Kidney (tissue), 14 donors: Measurements from ENCODE around the gene MFSD6L. TPM values are rescaled to one million over a fixed set of nuclear protein-coding genes. Genes with fewer than 3 reads are reported as not detected.

ENCODE experiments used
- DNase-seq, 5 donors: peaks; one replicate each; pipeline ENCODE4 v3.0.0-alpha.2; 2013 to 2020
- FAIRE-seq: peaks from 2 replicates; lab custom pipeline; 2012; peaks lifted over from hg19 to GRCh38; lab: Jason Lieb, UNC
- H3K27ac ChIP-seq, 2 donors: one replicate each; pipeline ENCODE4 v1.7.0; 2013; ENCODE audit warnings: low read depth in 2 of 2, low read length in 2 of 2, inconsistent platforms in 1 of 2
- H3K27me3 ChIP-seq: one replicate; pipeline ENCODE4 v1.7.1; 2013; ENCODE audit warnings: low read length, inconsistent platforms; ENCODE audit not compliant: control insufficient read depth, insufficient read depth
- H3K36me3 ChIP-seq, 3 donors: one replicate each; pipeline versions ENCODE4 v1.7.0 to v1.7.1; 2013; ENCODE audit warnings: low read length in 3 of 3, control low read depth in 1 of 3, inconsistent platforms in 1 of 3; ENCODE audit not compliant: insufficient read depth in 3 of 3, control insufficient read depth in 2 of 3
- H3K4me1 ChIP-seq, 3 donors: one replicate each; pipeline versions ENCODE4 v1.7.0 to v1.7.1; 2013; ENCODE audit warnings: low read length in 3 of 3, inconsistent platforms in 1 of 3, low read depth in 1 of 3; ENCODE audit not compliant: control insufficient read depth in 2 of 3, insufficient read depth in 2 of 3
- H3K4me3 ChIP-seq, 3 donors: one replicate each; pipeline versions ENCODE4 v1.7.0 to v1.8.1; 2013; ENCODE audit warnings: low read length in 3 of 3, control low read depth in 1 of 3, inconsistent platforms in 1 of 3
- H3K9ac ChIP-seq, 3 donors: one replicate each; pipeline versions ENCODE4 v1.7.0 to v1.7.1; 2013; ENCODE audit warnings: low read length in 3 of 3, control low read depth in 1 of 3, inconsistent platforms in 1 of 3
- H3K9me3 ChIP-seq, 3 donors: one replicate each; pipeline versions ENCODE4 v1.7.0 to v1.7.1; 2013; ENCODE audit warnings: low read length in 3 of 3, control low read depth in 1 of 3, inconsistent platforms in 1 of 3; ENCODE audit not compliant: control insufficient read depth in 2 of 3, insufficient read depth in 1 of 3
- CTCF ChIP-seq: IDR thresholded peaks from 3 replicates; pipeline ENCODE4 v1.5.1; 2012; ENCODE audit warnings: mild to moderate bottlenecking, moderate library complexity, borderline replicate concordance; ENCODE audit not compliant: insufficient read depth; ENCODE audit errors: extremely low read depth
- intact Hi-C: fragments of 100-400 bp; cut with DNase I; formaldehyde crosslinking; loops from one replicate; pipeline ENCODE4 v1.11.1; 2022
- polyA plus RNA-seq: library from polyadenylated mRNA; stranded (reverse); fragments of 350-450 nt; fragmentation: Illumina TruSeq; extraction: RNeasy Lipid Tissue Mini Kit (QIAGEN cat#74804); gene quantifications from one replicate; pipeline ENCODE4 v1.2.3, GENCODE V29; 2014; ENCODE audit warnings: low read depth, low replicate concordance; ENCODE audit not compliant: insufficient read depth
- total RNA-seq: library from RNA; stranded (reverse); fragmentation: NEBNext Ultra II Directional; extraction: Animal tissue kit (Norgen Biotek cat#: 25700); gene quantifications from one replicate; pipeline ENCODE4 v1.2.1, GENCODE V29; 2021
- donor health status: control.
- donor health status: control.
- donor health status: control.
- donor health status: control.
- donor health status: control.
- donor health status: DM: yes; HTN: yes; CAD: no.
- donor health status: Normal renal cell carcinoma (clear cell type).

Gene MFSD6L
- total and polyA plus RNA-seq, 2 donors from 2014 or later: 3.1 to 3.8 TPM

DNA sequence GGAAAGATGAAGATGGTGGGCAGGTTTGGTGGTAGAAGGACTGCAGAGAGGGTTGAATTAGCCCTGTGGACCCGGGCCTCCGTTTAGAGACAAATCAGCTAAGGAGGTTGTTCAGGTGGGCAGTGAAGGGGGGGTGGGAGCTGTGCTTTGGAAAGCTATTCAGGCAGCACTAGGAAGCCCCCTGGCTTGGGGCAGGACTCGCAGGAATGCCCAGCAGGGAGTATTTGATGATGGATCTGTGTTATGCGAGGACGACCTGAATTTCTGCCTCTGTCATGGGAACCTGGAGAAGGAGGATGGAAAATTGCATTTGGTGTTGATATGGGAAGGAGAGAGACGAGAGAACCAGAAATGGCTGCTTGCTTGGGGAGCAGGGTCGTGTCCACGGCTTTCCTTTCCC lies 44.3 kb downstream of the MFSD6L start:
- FAIRE-seq: no peak
- intact Hi-C loops: no loop called here

GRCh38 chr17:8753976-8754440 lies 45.2 kb downstream of the MFSD6L start:
- Histone ChIP-seq H3K9ac (no peak overlapping the region), H3K27ac (no peak overlapping the region), H3K27me3 (no peaks in the 10 kb centered on the region), H3K9me3 (no peaks in the 10 kb centered on the region), H3K36me3 (no peaks in the 10 kb centered on the region), H3K4me1 (no peaks in the 10 kb centered on the region), H3K4me3 (no peak overlapping the region)
- DNase-seq: no peak
- intact Hi-C loops: no loop called here
- no peak for TF ChIP-seq CTCF
- no peak for FAIRE-seq

More for the DNA sequence above, 44.3 kb downstream of the MFSD6L start:
- Histone ChIP-seq H3K9ac (no peak overlapping the region), H3K27ac (no peak overlapping the region), H3K4me1 (no peaks in the 10 kb centered on the region), H3K36me3 (no peaks in the 10 kb centered on the region), H3K9me3 (no peaks in the 10 kb centered on the region), H3K4me3 (no peak overlapping the region), H3K27me3 (no peaks in the 10 kb centered on the region)
- TF ChIP-seq CTCF: no peak
- DNase-seq: no peak

- no peaks in the 10 kb centered on the region for H3K4me1 ChIP-seq
- DNase-seq: no peak
- H3K9ac ChIP-seq: no peak overlapping the region
- H3K9me3 ChIP-seq: no peaks in the 10 kb centered on the region
- H3K36me3 ChIP-seq: no peaks in the 10 kb centered on the region
- FAIRE-seq: no peak
- intact Hi-C loops: no loop called here
- TF ChIP-seq CTCF: no peak
- H3K4me3 ChIP-seq: no peak overlapping the region
- no peak overlapping the region for H3K27ac ChIP-seq
- no peaks in the 10 kb centered on the region for H3K27me3 ChIP-seq
Measured at GRCh38 chr17:8753136-8753975, 45.8 kb downstream of the MFSD6L start.
